Skeletal muscle cell (primary cell): ENCODE measurements around the gene ARL4C.
"Not testable (repeated sequence)": the region's sequence is repeated elsewhere in the genome, so short reads cannot be mapped to it uniquely, and the experiment has no call there.

Experiments
- DNase-seq: peaks from one replicate; pipeline ENCODE4 v3.0.0-alpha.2; 2010; ENCODE audit warnings: low read depth
- H3K4me3 ChIP-seq: 2 replicates; pipeline ENCODE4 v1.5.1; 2011; ENCODE audit warnings: low read depth, mild to moderate bottlenecking, control low read depth, low read length, moderate library complexity

The ARL4C gene

GRCh38 chr2:234480337-234480736, 16.5 kb downstream of the ARL4C start:
- DNase-seq = no peak
- H3K4me3 ChIP-seq = no peak overlapping the region

GRCh38 chr2:234479465-234479864, 17.4 kb downstream of the ARL4C start:
- no peak for DNase-seq
- no peak overlapping the region for H3K4me3 ChIP-seq

- no peak for DNase-seq
- no peak overlapping the region for H3K4me3 ChIP-seq
These were observed 18.6 kb downstream of the ARL4C start for GRCh38 chr2:234478121-234478858.

DNA sequence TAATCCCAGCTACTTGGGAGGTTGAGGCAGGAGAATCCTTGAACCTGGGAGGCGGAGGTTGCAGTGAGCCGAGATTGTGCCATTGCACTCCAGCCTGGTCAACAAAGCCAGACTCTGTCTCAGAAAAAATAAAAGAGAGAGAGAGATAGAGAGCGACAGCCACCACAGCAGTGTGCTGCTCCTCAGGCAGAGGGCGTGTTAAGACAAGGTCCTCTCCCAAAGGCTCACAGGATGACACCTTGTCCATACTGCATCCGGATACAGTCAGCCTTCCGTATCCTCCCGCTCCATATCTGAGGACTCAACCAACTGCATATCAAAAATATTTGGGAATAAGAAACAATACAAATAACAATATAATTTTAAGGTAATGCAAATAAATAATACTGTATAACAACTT, 20.1 kb downstream of the ARL4C start:
- no peak overlapping the region for H3K4me3 ChIP-seq
- no peak for DNase-seq

DNA sequence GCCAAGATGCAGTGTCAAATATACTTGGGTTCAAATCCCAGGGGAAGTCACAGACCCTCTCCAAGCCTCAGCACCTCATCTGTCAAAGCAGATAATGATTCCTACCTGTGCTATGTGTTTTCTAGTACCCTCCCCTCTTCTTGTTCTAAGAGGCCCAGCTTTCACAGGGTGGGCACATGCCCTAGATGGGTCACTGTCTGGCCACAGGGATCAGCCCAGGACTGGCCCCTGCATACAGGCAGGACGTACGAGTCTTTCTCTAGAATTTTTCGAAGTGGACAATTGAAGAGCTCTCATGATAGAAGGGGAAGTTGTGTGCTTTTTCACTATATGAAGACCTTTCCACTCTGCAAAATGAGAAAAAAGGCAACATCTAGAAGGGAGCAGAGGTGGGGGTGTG, 22.2 kb downstream of the ARL4C start:
- H3K4me3 ChIP-seq = no peak overlapping the region
- no peak for DNase-seq

- no peak overlapping the region for H3K4me3 ChIP-seq
These were observed 24.7 kb downstream of the ARL4C start for GRCh38 chr2:234472155-234472554.

DNA sequence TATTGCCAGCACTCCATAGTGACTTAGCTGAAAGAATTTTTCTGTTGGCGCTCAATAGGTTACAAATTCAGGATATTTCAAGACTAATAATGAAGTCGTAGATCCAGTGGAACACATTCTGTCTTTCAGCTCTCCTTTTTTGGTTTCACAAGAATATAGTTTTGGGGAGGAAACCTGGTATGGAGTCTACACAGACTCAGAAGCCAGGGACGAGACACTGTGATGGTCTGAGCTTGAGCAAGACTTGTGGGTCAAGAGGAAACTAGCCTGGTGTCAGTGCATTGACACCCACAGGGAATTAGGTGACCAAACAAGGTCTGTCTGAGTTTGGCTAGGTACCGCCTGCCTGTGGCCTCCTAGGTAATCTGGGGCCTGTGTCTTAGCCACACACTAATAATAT, 26.9 kb downstream of the ARL4C start:
- DNase-seq = no peak
- no peak overlapping the region for H3K4me3 ChIP-seq

More at GRCh38 chr2:234472155-234472554, 24.7 kb downstream of the ARL4C start:
- no peak for DNase-seq

DNA sequence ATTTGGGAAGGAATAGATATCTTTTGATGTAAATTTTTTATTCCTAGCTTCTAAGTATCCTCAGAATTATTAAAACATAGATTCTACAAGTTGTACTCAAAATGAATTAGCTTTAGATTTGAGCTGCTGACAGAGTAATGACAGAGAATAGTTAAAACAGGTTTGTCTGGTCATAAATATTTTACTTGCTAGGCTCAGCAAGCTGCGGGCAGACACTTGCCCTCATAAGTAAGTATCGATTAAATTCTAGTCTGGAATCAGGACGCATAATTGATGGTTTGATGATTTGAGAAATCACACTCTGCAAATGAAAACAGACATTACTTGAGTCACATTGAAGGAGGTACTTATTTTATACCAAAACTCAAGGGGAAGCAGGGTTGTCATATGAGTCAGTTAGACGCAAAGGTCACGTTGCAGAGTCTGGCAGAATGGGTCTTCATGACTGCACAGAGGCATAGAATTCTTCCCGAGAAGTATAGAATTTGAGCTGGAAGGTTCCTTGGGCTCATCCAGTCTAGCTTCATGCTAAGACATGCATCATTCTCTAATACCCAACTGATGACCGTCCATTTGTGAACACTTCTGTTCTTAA, 27.5 kb downstream of the ARL4C start:
- H3K4me3 ChIP-seq = no peak overlapping the region
- DNase-seq = no peak

DNA sequence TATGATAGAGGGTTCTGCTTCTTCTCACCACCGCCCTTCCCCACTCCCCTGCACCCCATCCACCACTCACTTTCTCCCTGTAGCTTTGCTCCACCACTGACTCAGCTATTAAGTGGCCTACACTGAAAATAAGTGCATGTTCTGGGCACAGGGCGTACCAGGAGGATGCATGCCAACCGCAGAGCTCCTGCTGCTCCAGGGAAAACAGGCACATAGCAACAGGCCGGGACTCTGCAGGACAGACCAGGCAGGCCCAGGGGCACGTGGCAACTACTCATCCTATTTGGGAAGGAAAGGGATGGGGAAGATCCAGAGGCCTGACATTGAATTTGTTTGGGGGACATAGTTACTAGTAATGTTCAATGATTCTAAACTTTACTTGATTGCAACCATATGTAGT, 28.4 kb downstream of the ARL4C start:
- no peak for DNase-seq
- H3K4me3 ChIP-seq = no peak overlapping the region

DNA sequence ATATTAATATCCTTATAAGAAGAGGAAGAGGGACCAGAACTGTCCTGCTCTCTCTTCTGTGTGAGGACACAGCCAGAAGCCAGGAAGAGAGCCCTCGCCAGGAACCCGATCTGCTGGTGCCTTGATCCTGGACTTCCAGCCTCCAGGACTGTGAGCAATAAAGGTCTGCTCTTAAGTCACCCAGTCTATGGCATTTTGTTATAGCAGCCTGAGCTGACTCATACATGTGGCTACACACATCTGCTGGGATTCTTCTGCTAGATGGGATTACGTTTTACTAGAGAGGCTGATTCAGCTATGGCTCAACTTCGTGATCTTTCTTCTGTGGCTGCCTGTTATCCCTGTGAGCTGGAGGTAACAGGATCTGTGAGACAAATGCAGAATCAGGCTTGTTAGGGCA, 29.6 kb downstream of the ARL4C start:
- no peak for DNase-seq

GRCh38 chr2:234464291-234464645, 32.6 kb downstream of the ARL4C start:
- no peak overlapping the region for H3K4me3 ChIP-seq
- no peak for DNase-seq

More for the DNA sequence above, 29.6 kb downstream of the ARL4C start:
- H3K4me3 ChIP-seq = no peak overlapping the region

DNA sequence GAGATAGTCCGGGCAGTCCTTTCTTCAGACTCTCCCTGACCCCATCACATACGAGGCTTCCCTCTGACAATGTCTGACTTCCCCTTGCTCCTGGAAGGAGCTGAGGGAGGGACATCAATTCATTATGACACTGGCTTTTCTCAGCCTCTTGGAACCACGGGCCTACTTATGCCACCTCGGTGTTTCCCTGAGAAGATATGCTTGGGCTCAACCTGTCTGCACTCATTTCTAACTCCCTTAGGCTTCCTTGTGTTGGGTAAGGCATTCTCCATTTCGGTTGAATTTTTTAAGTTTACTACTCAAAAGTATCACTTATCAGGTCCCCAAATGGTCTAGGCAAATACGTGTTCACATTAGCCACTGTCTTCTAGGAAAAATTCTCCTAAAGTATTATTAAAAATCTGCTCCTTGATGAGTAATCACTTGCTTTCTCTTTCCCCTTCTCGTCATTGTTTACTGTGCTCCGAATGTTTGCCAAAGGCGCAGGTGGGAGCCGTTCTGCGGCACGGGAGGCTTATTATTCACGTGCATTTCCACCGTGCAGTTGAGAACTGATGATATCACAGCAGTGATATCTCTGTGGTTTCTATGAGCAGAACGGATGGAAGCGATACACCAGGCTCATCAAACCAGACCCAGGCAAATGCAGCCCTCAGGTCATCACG, 33.1 kb downstream of the ARL4C start:
- no peak overlapping the region for H3K4me3 ChIP-seq
- DNase-seq = no peak

GRCh38 chr2:234462218-234462992, 34.5 kb downstream of the ARL4C start:
- no peak for DNase-seq
- no peak overlapping the region for H3K4me3 ChIP-seq

DNA sequence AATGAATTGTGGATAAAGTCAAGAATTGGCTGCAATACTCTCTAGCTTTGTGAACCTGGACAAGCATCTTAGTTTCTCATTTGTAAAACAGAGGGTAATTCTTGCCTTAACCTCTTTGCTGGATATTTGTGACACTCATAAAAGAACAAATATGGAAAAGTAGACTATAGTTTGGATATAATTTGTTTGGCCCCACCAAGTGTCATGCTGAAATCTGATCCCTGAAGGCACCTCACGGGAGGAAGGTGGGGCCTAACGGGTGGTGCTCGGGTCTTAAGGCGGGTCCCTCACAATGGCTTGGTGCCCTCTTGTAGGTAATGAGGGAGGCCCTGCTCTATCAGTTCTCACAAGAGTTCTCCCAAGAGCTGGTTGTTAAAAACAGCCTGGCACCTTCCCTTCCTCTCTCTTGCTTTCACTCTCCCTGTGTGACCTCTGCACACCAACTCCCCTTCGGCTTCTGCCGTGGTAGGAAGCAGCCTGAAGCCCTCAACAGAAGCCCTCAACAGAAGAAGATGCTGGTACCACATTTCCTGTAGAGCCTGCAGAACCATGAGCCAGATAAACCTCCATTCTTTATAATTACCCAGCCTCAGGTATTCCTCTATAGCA, 37.4 kb downstream of the ARL4C start:
- H3K4me3 ChIP-seq = no peak overlapping the region
- no peak for DNase-seq

GRCh38 chr2:234458466-234458865, 38.4 kb downstream of the ARL4C start:
- H3K4me3 ChIP-seq = no peak overlapping the region
- DNase-seq = no peak

DNA sequence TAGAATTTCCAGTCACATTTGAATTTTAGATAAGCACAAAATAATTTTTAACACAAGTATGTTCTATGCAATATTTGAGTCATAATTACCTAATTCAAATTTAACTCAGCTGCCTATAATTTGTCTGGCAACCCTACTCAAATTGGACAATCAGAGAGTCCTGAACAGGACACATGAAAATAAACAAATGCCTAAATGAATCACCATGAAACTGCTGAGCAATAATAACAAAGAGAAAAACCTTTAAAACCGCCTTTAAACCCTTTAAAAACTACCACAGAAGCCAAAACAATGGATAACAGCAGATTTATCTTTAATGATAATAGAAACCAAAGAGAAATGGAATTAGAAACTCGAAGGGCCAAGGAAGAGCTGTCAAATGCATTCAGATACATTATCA, 39.5 kb downstream of the ARL4C start:
- no peak for DNase-seq
- no peak overlapping the region for H3K4me3 ChIP-seq

GRCh38 chr2:234455246-234455645, 41.6 kb downstream of the ARL4C start:
- not testable (repeated sequence) for DNase-seq, H3K4me3 ChIP-seq

DNA sequence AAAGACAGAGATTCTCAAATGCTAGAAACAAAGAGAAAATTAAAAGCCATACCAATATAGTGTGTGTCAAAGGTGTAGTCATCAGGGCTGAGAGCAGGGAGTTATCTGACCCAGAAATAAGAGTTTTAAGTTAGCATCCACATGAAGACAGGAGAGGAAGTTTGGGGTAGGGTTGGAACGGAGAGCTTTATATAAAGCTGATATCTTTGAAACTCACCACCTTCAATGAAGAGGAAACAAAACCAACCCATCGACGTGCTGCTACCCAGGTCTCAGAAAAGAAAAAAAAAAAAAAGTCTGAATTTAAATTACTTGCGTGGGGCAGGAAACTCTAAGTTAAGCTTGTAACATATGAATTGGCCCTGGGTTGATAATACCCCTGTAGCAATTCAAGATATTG, 42.4 kb downstream of the ARL4C start:
- no peak for DNase-seq
- H3K4me3 ChIP-seq = no peak overlapping the region

- no peak overlapping the region for H3K4me3 ChIP-seq
- no peak for DNase-seq
These were observed 43.7 kb downstream of the ARL4C start for GRCh38 chr2:234453216-234453615.
